Measurements from ENCODE around the gene NSD2.
"Not testable (repeated sequence)": the region's sequence is repeated elsewhere in the genome, so short reads cannot be mapped to it uniquely, and the experiment has no call there.

NSD2 gene

DNA sequence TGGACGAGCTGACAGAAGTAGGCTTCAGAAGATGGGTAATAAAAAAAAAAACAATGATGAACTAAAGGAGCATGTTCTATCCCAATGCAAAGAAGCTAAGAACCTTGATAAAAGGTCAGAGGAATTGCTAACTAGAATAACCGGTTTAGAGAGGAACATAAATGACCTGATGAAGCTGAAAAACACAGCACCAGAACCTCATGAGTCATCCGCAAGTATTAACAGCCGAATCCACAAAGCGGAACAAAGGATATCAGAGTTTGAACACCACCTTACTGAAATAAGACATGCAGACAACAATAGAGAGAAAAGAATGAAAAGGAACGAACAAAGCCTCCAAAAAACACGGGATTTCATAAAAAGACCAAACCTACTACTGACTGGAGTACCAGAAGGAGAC, 127.1 kb downstream of the NSD2 start:
- H3K36me3 ChIP-seq (ENCODE audit: low read length), result peaks cover 23% of the 10 kb centered on the region
- no peak overlapping the region for H3K9ac ChIP-seq (ENCODE audit: low read length)
- no peak overlapping the region for H3K27ac ChIP-seq (ENCODE audit: low read depth, low read length)
- TF ChIP-seq EZH2phosphoT487 (conservative IDR thresholded peaks at IDR 0.05; ENCODE audit: low read length) (no peak), CTCF (IDR thresholded peaks at IDR 0.05; ENCODE audit: insufficient read depth, low read length, poor library complexity, severe bottlenecking) (no peak)
- no peaks in the 10 kb centered on the region; the same call in 1 of the 2 replicates for H3F3A ChIP-seq (ENCODE audit: insufficient read depth)
- no peak overlapping the region for H3K4me3 ChIP-seq (ENCODE audit: insufficient read depth, low read length, poor library complexity, severe bottlenecking)
- H4K20me1 ChIP-seq (ENCODE audit: low read depth, low read length), result no peaks in the 10 kb centered on the region; the same call in 1 of the 2 replicates
- H3K4me2 ChIP-seq (ENCODE audit: low read depth, low read length, poor library complexity, severe bottlenecking), result no peak overlapping the region
- no peak overlapping the region for H2AFZ ChIP-seq (ENCODE audit: low read depth, low read length, severe bottlenecking)
- no peaks in the 10 kb centered on the region for H3K9me2 ChIP-seq (replicated peaks; ENCODE audit: insufficient read depth, low read length)
- peaks cover 5% of the 10 kb centered on the region; the same call in 1 of the 2 replicates for H3K9me3 ChIP-seq (ENCODE audit: insufficient read depth, low read length)
- no peaks in the 10 kb centered on the region for H3K27me3 ChIP-seq (ENCODE audit: low read length)
- peaks cover 97% of the 10 kb centered on the region for H3K79me2 ChIP-seq (ENCODE audit: insufficient read depth, low read length)

GRCh38 chr4:1999308-1999707, 128.1 kb downstream of the NSD2 start:
- not testable (repeated sequence) for H2AFZ ChIP-seq (ENCODE audit: low read depth, low read length, severe bottlenecking); H3K4me2 ChIP-seq (ENCODE audit: low read depth, low read length, poor library complexity, severe bottlenecking); H3K9me2 ChIP-seq (replicated peaks; ENCODE audit: insufficient read depth, low read length); H3F3A ChIP-seq (ENCODE audit: insufficient read depth); H3K4me3 ChIP-seq (ENCODE audit: insufficient read depth, low read length, poor library complexity, severe bottlenecking); H3K27ac ChIP-seq (ENCODE audit: low read depth, low read length); H3K9me3 ChIP-seq (ENCODE audit: insufficient read depth, low read length); H4K20me1 ChIP-seq (ENCODE audit: low read depth, low read length); H3K9ac ChIP-seq (ENCODE audit: low read length); H3K27me3 ChIP-seq (ENCODE audit: low read length)
- H3K79me2 ChIP-seq (ENCODE audit: insufficient read depth, low read length), result peaks cover 96% of the 10 kb centered on the region
- peaks cover 26% of the 10 kb centered on the region for H3K36me3 ChIP-seq (ENCODE audit: low read length)

DNA sequence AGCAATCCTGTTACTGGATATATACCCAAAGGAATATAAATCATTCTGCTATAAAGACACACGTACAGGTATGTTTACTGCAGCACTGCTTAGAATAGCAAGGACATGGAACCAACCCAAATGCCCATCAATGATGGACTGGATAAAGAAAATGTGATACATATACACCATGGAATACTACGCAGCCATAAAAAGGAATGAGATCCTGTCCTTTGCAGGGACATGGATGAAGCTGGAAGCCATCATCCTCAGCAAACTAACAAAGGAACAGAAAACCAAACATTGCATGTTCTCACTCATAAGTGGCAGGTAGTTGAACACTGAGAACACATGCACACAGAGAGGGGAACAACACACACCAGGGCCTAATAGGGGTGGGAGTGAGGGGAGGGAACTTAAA, 132.2 kb downstream of the NSD2 start:
- not testable (repeated sequence) for H3F3A ChIP-seq (ENCODE audit: insufficient read depth); H2AFZ ChIP-seq (ENCODE audit: low read depth, low read length, severe bottlenecking); H3K9me3 ChIP-seq (ENCODE audit: insufficient read depth, low read length); H3K9ac ChIP-seq (ENCODE audit: low read length); H3K4me2 ChIP-seq (ENCODE audit: low read depth, low read length, poor library complexity, severe bottlenecking); H3K9me2 ChIP-seq (replicated peaks; ENCODE audit: insufficient read depth, low read length); H3K27me3 ChIP-seq (ENCODE audit: low read length); H4K20me1 ChIP-seq (ENCODE audit: low read depth, low read length); H3K27ac ChIP-seq (ENCODE audit: low read depth, low read length); H3K4me3 ChIP-seq (ENCODE audit: insufficient read depth, low read length, poor library complexity, severe bottlenecking)
- Histone ChIP-seq H3K36me3 (ENCODE audit: low read length) (peaks cover 14% of the 10 kb centered on the region; the same call in 1 of the 2 replicates), H3K79me2 (ENCODE audit: insufficient read depth, low read length) (peaks cover 98% of the 10 kb centered on the region)

DNA sequence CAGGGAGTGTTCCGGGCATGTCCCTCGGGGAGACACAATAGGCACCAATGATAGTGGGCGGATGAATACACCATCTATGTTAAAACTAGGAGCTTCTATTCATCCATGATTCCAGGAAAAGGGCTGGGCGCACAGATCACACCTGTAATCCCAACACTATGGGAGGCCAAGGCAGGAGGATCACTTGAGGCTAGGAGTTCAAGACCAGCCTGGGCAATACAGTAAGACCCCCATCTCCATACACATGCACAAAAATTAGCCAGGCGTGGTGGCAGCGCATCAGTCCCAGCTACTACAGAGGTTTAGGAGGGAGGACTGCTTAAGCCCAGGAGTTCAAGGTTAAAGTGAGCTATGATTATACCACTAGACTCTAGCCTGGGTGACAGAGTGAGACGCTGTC, 135.2 kb downstream of the NSD2 start:
- H3K4me3 ChIP-seq (ENCODE audit: insufficient read depth, low read length, poor library complexity, severe bottlenecking), result no peak overlapping the region
- no peaks in the 10 kb centered on the region for H3K9me3 ChIP-seq (ENCODE audit: insufficient read depth, low read length)
- no peak for TF ChIP-seq EZH2phosphoT487 (conservative IDR thresholded peaks at IDR 0.05; ENCODE audit: low read length)
- no peak for TF ChIP-seq CTCF (IDR thresholded peaks at IDR 0.05; ENCODE audit: insufficient read depth, low read length, poor library complexity, severe bottlenecking)
- 0 out of 2 replicates have a peak, but pooled peaks cover 13% of the 10 kb centered on the region for H3F3A ChIP-seq (ENCODE audit: insufficient read depth)
- H3K27ac ChIP-seq (ENCODE audit: low read depth, low read length), result no peak overlapping the region
- no peak overlapping the region for H2AFZ ChIP-seq (ENCODE audit: low read depth, low read length, severe bottlenecking)
- H3K9me2 ChIP-seq (replicated peaks; ENCODE audit: insufficient read depth, low read length), result no peaks in the 10 kb centered on the region
- peaks cover 71% of the 10 kb centered on the region for H3K79me2 ChIP-seq (ENCODE audit: insufficient read depth, low read length)
- H3K4me2 ChIP-seq (ENCODE audit: low read depth, low read length, poor library complexity, severe bottlenecking), result peak overlapping the region; percentile 99
- H3K36me3 ChIP-seq (ENCODE audit: low read length), result 0 out of 2 replicates have a peak, but pooled peaks cover 5% of the 10 kb centered on the region
- no peak overlapping the region for H3K9ac ChIP-seq (ENCODE audit: low read length)
- no peaks in the 10 kb centered on the region for H3K27me3 ChIP-seq (ENCODE audit: low read length)
- H4K20me1 ChIP-seq (ENCODE audit: low read depth, low read length), result no peaks in the 10 kb centered on the region

All from SU-DHL-6 (cell line).